ENCODE measurements around the gene SCNN1A.

SCNN1A gene

GRCh38 chr12:6367969-6368892, 7.1 kb downstream of the SCNN1A start:
- DNase-seq: no peak

GRCh38 chr12:6367065-6367968, 8.0 kb downstream of the SCNN1A start:
- peak; percentile 30 for DNase-seq

DNA sequence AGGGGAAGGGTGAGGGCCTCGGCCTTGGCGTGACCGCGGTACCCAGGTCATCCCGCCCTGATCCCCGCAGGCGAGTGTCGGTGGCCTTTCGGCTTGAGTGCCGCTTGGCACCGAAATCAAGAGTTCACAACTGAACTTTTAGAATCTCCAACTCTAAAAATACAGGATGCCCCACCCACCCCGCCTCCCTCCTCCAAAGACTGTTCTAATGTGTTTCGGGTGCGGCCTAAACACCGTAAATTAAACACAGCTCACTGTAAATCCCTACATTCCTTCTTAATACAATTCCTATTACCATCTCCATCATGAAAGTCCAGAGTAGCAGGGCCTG, 11.4 kb downstream of the SCNN1A start:
- DNase-seq: no peak

DNA sequence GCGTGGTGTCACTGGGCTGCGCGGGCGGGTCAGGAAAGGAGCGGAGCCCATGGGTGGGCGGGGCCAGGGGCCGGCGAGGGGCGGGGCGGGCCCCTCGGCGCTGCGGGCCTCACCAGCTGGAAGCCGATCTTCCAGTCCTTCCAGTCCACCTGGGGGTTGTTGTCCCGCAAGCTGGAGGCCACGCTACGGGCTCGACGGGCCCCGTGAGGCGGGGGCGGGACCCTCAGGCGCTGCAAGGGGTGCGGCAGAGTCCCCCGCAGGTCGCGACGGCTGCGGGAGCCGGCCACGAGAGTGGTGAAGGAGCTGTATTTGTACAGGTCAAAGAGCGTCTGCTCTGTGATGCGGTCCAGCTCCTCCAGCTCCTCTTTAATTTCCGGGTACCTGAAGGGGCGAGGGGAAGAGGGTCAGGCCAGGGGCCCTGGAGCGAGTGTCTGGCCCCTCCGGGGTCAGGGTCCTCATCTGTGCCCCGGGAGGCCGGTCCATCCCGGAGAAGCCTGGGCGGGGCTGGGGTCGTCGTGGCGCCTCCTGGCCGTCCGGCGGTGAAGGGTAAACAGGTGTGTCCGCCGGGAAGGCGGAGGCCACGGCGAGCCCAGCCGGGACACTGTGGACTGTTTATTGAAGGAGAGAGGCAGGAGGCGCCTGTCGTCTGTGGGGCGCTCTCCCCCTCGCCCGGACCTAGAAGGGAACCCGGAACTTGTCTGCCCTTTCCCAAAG, 11.9 kb downstream of the SCNN1A start:
- peak; percentile 67 for DNase-seq

- no peak for DNase-seq
These were observed 12.4 kb downstream of the SCNN1A start for GRCh38 chr12:6363010-6363329.

GRCh38 chr12:6362403-6362802, 13.0 kb downstream of the SCNN1A start:
- DNase-seq: no peak

DNA sequence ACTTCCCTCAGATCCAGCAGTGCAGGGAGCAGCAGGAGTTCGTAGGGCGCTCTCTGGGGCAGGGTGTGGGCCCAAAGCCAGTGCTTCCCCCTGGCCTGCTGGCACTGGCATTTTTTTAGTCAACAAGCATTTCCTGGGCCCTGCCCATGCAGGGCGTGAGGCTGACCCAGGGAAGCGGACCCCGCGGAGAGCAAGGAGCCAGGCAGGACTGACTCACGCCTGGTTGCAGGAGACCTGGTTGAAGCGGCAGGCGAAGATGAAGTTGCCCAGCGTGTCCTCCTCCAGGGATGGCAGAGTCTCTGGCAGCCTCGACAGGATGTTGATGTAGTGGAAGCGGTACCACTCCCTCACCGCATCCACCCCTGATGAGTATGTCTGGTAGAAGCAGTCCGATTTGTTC, 13.5 kb downstream of the SCNN1A start:
- no peak for DNase-seq

- no peak for DNase-seq
These were observed 14.5 kb downstream of the SCNN1A start for GRCh38 chr12:6360578-6361490.

DNA sequence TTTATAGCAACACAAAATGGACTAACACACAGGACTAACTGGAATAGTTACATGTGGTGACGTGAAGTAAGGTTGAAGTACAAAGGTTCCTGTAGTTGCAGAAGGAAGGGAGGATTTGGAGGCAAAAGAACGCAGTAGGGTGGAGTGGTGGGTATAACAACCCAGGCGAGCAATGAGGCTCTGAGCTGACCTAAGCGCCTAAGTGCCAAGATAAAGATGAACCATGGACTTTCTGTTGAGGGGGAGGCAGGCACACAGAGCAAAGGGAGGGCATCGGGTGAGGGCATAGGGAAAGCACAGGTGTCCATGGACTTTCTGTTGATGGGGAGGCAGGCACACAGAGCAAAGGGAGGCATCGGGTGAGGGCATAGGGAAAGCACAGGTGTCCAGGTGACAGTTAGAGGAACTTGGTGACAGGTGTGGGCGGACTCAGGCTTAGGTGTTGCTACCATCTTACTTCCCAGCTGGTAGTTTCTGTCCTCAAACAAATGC, 15.2 kb downstream of the SCNN1A start:
- DNase-seq: no peak

DNA sequence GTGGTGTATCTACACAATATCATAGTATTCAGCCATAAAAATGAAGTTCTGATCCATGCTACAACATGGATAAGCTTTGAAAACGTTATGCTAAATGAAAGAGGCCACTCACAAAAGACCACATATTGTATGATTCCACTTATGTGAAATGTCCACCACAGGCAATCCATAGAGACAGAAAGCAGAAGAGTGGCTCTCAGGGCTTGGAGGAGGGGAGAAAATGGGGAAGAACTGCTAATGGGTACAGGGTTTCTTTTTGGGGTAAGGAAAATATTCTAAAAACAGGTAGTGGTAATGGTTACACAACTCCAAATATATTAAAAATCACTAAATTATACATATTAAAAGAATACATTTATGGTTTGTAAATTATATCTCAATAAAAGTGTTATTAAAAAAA, 16.5 kb downstream of the SCNN1A start:
- DNase-seq: no peak

- no peak for DNase-seq
These were observed 19.0 kb downstream of the SCNN1A start for GRCh38 chr12:6356374-6356820.

- DNase-seq: no peak
These were observed 19.6 kb downstream of the SCNN1A start for GRCh38 chr12:6355491-6356373.

GRCh38 chr12:6354495-6355393, 20.6 kb downstream of the SCNN1A start:
- DNase-seq: no peak

DNA sequence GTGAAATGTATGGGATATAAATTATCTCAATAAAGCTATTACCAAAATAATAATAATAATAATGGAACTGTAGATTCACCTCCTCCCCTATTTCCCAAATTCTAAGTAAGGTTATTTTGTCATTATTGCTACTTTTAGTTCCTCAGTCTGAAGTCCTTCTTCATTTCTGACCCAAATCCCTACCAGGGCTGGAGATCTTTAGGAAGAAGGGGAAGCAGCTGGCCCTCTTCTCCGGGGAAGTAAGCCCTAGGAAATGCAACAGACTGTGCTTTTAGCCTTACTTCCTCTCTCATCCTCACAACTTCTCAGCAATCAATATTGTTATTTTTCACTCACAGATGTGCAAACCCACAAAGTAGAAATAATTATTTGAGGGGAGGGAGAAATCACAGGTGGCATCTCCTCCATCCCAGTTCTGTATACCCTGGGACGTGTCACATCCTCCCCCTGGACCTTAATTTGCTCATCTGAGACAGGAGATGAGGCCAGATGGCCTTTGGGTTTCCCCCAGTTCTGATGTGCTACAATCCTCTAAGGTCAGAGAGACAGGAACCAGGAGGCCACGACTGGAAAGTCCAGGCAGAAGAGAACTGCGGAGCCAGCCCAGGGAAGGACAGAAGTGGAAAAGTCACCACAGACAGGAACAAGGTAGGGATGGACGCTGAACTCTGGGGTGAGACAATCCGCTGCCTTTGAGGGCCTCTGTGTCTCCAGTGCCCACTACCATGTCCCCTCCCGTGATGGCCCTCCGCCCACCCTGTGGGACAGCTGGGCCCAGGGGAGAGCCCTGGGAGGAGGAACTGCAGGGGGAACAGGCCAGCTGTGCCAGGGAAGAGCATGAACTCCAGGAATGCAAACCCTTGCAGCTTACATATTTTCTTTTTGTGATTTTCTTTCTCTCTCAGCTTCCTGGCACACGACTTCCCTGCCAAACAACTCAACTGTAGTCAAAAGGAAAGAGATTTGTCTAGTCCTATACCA, 22.9 kb downstream of the SCNN1A start:
- DNase-seq: no peak

- DNase-seq: no peak
These were observed 23.7 kb downstream of the SCNN1A start for GRCh38 chr12:6351622-6352021.

DNA sequence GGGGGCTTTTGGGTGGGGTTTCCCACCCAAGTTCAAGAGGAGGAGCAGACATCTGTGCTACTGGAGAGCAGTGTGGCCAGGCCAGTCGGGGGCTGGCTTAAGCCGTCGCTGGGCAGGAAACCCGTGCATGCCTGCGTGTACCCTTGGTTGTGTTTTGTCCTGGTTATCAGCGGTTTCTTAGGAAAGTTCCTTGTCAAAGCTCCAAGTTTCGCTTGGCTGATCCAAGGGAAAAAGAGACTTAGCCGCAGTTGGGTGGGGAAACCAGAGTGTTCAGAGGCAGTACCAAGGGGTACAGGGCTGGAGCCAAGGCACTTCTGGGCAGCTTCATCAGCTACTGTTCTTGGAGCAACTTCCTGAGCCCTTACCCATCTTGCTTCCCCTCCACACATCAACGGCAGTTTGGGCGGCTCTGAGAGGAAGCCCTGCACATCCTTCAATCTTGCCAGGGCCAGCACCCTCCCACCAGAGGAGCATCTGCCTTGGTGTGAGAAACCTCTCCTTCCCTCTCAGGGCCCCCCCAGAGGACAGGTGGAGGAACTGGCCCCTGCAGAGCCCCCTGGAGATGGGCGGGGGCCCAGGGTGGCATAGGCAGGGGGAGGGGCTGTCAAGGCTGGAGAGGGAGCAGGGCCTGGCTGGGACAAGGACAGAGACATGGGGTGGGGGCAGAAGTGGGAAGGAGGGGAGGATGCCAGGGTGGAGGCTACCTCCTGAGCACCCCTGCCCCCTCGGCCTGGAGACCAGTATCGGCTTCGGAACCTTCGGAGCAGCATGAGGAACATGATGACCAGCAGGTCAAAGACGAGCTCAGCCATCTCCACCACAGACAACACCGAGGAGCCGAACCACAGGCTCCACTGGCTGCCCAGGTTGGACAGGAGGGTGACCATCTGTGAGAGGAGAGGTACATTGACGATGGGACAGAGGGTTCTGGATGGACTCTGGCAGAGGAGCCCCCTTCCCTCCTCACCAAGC, 27.7 kb downstream of the SCNN1A start:
- no peak for DNase-seq

DNA sequence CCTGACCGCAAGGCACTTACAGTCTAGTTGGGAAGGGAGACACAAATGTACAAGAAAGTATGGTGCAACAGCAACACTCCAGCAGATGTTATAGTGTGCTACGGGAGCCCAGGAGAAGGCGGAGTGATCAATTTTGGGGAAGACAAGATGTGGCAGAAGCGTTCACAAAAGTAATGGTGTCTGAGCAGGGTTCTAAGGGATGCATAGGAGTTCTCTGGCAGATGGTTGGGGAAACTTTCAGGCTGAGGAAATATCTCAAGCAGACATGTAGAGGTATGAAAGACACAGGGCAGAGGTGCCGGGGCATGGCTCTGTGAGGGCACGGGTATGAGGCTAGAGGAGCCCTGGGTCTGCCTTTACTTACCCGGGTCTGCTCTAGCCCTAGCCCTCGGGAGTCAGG, 28.4 kb downstream of the SCNN1A start:
- no peak for DNase-seq

Data from activated naive CD4-positive, alpha-beta T cell treated with Interleukin-2 at 50 U/mL for 16 hours (primary cell).